ENCODE measurements around the gene MAP1S.

DNA sequence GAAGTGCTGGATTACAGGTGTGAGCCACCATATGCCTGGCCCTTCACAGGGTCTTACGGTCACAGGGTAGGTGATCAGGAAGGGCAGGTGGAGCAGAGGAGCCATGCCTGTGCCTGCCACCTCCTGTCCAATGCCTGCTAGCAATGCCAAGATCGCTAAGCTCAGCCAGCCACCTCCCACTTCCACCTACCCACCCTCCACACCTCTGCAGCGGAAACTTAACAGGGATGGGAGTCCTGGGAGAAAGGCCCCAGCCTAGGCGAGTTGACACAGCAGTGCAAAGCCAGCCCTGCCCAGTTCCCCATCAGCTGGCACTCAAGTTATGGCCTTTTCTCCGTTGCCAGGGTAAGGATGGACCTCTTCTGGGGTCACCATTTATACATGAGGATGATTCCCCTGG is 16.1 kb downstream of the MAP1S start:
- no peak for TF ChIP-seq CTCF (IDR thresholded peaks at IDR 0.05)
- TF ChIP-seq POLR2AphosphoS5 (IDR thresholded peaks at IDR 0.05) = no peak
- TF ChIP-seq POLR2A (IDR thresholded peaks at IDR 0.05) = no peak
